Neural crest cell (in vitro differentiated cells): Measurements from ENCODE around the gene KIF9. TPM values are rescaled to one million over a fixed set of nuclear protein-coding genes. Genes with fewer than 3 reads are reported as not detected.

ENCODE experiments used
- DNase-seq: peaks from one replicate; pipeline ENCODE4 v3.0.0; 2021; ENCODE audit warnings: low read depth, mixed read lengths, low spot score
- H3K27ac Mint-ChIP-seq: one replicate; pipeline ENCODE4 v1.8.0; 2021; ENCODE audit warnings: mild to moderate bottlenecking, mixed read lengths; ENCODE audit not compliant: unreplicated experiment
- H3K27me3 Mint-ChIP-seq: 2 replicates; pipeline ENCODE4 v1.8.0; 2021; ENCODE audit warnings: low read depth, mild to moderate bottlenecking, mixed read lengths
- H3K36me3 Mint-ChIP-seq: 2 replicates; pipeline ENCODE4 v1.8.0; 2021; ENCODE audit warnings: low read depth, mild to moderate bottlenecking, mixed read lengths
- H3K4me1 Mint-ChIP-seq: 2 replicates; pipeline ENCODE4 v1.8.0; 2021; ENCODE audit warnings: mixed read lengths
- H3K4me3 Mint-ChIP-seq: one replicate; pipeline ENCODE4 v1.8.0; 2021; ENCODE audit warnings: mild to moderate bottlenecking, mixed read lengths
- H3K9me3 Mint-ChIP-seq: 2 replicates; pipeline ENCODE4 v1.8.0; 2021; ENCODE audit warnings: mixed read lengths
- CTCF ChIP-seq: fragments of 200-600 bp; sonication (generic); conservative IDR thresholded peaks from 2 replicates; pipeline ENCODE4 v1.5.0; 2021; ENCODE audit warnings: antibody characterized with exemption, mild to moderate bottlenecking
- total RNA-seq: library from RNA; stranded (reverse); gene quantifications from 2 replicates; pipeline ENCODE4 v1.2.1, GENCODE V29; 2021

KIF9 gene
- total RNA-seq, 1 donor from 2014 or later = 7.1 TPM

GRCh38 chr3:47245271-47245670 is 37.3 kb downstream of the KIF9 start:
- H3K4me3 Mint-ChIP-seq = no peak overlapping the region

GRCh38 chr3:47244531-47245100 is 38.0 kb downstream of the KIF9 start:
- Mint-ChIP-seq H3K4me3 (no peak overlapping the region), H3K36me3 (no peaks in the 10 kb centered on the region), H3K27ac (no peak overlapping the region), H3K9me3 (no peaks in the 10 kb centered on the region), H3K27me3 (no peaks in the 10 kb centered on the region), H3K4me1 (no peaks in the 10 kb centered on the region)
- no peak for TF ChIP-seq CTCF
- no peak for DNase-seq

More at GRCh38 chr3:47245271-47245670, 37.3 kb downstream of the KIF9 start:
- H3K36me3 Mint-ChIP-seq = no peaks in the 10 kb centered on the region
- no peak overlapping the region for H3K27ac Mint-ChIP-seq
- TF ChIP-seq CTCF = no peak
- no peaks in the 10 kb centered on the region for H3K27me3 Mint-ChIP-seq
- H3K9me3 Mint-ChIP-seq = no peaks in the 10 kb centered on the region
- no peak for DNase-seq
- H3K4me1 Mint-ChIP-seq = no peaks in the 10 kb centered on the region

- H3K9me3 Mint-ChIP-seq = no peaks in the 10 kb centered on the region
- no peak for DNase-seq
- no peaks in the 10 kb centered on the region for H3K36me3 Mint-ChIP-seq
- H3K4me3 Mint-ChIP-seq = no peak overlapping the region
- no peak overlapping the region for H3K27ac Mint-ChIP-seq
- TF ChIP-seq CTCF = no peak
- no peaks in the 10 kb centered on the region for H3K4me1 Mint-ChIP-seq
- no peaks in the 10 kb centered on the region for H3K27me3 Mint-ChIP-seq
Observed at GRCh38 chr3:47243419-47244147, 39.0 kb downstream of the KIF9 start.

GRCh38 chr3:47239929-47240328 is 42.7 kb downstream of the KIF9 start:
- Mint-ChIP-seq H3K4me1 (no peaks in the 10 kb centered on the region), H3K27me3 (no peaks in the 10 kb centered on the region), H3K27ac (no peak overlapping the region), H3K4me3 (no peak overlapping the region), H3K9me3 (no peaks in the 10 kb centered on the region), H3K36me3 (no peaks in the 10 kb centered on the region)
- DNase-seq = no peak
- no peak for TF ChIP-seq CTCF

GRCh38 chr3:47238017-47238416 is 44.6 kb downstream of the KIF9 start:
- DNase-seq = no peak
- Mint-ChIP-seq H3K27me3 (no peaks in the 10 kb centered on the region), H3K36me3 (no peaks in the 10 kb centered on the region), H3K9me3 (no peaks in the 10 kb centered on the region), H3K27ac (no peak overlapping the region), H3K4me3 (no peak overlapping the region), H3K4me1 (no peaks in the 10 kb centered on the region)
- TF ChIP-seq CTCF = no peak
